HG02938 (cell line): Measurements from ENCODE around the gene BORCS5.
A peak's percentile ranks its signal among the peaks of the same experiment; 100 is the strongest.
"Not testable (repeated sequence)": the region's sequence is repeated elsewhere in the genome, so short reads cannot be mapped to it uniquely, and the experiment has no call there.

ENCODE experiments used
- ATAC-seq: cut with Tn5 transposase; IDR thresholded peaks from one replicate; pipeline ENCODE4 v1.9.1; 2021; ENCODE audit warnings: mild to moderate bottlenecking, moderate library complexity; ENCODE audit not compliant: unreplicated experiment

The BORCS5 gene

GRCh38 chr12:12356896-12357718, at the start of gene BORCS5:
BORCS5 (plus strand) TSS chr12:12357078; CDS start chr12:12357452, 374 bp downstream.
- peak; percentile 86 for ATAC-seq

GRCh38 chr12:12310695-12311094, 46.2 kb upstream of the BORCS5 start:
- not testable (repeated sequence) for ATAC-seq

- no peak for ATAC-seq
Measured at GRCh38 chr12:12315838-12316237, 41.0 kb upstream of the BORCS5 start.

GRCh38 chr12:12319451-12320183, 37.3 kb upstream of the BORCS5 start:
- no peak for ATAC-seq

- ATAC-seq: no peak
Measured at GRCh38 chr12:12323118-12323517, 33.8 kb upstream of the BORCS5 start.

GRCh38 chr12:12323591-12323990, 33.3 kb upstream of the BORCS5 start:
- ATAC-seq: no peak

GRCh38 chr12:12326262-12326661, 30.6 kb upstream of the BORCS5 start:
- no peak for ATAC-seq

- no peak for ATAC-seq
Measured at GRCh38 chr12:12327802-12328201, 29.1 kb upstream of the BORCS5 start.

GRCh38 chr12:12331244-12331771, 25.6 kb upstream of the BORCS5 start:
- ATAC-seq: no peak

GRCh38 chr12:12331896-12332295, 25.0 kb upstream of the BORCS5 start:
- no peak for ATAC-seq

- no peak for ATAC-seq
Measured at GRCh38 chr12:12333407-12334366, 23.2 kb upstream of the BORCS5 start.

- peak; percentile 63 for ATAC-seq
Measured at GRCh38 chr12:12334367-12335040, 22.4 kb upstream of the BORCS5 start.

GRCh38 chr12:12336049-12336411, 20.8 kb upstream of the BORCS5 start:
- ATAC-seq: no peak

GRCh38 chr12:12336511-12336910, 20.4 kb upstream of the BORCS5 start:
- ATAC-seq: no peak

- no peak for ATAC-seq
Measured at GRCh38 chr12:12338527-12339168, 18.2 kb upstream of the BORCS5 start.

- ATAC-seq: no peak
Measured at GRCh38 chr12:12349711-12350665, 6.9 kb upstream of the BORCS5 start, which contains the start of gene MANSC1. MANSC1 (minus strand) TSS chr12:12350242; CDS start chr12:12343314, 6,928 bp downstream.

- no peak for ATAC-seq
Measured at GRCh38 chr12:12350868-12351463, 5.9 kb upstream of the BORCS5 start.
